DOHH2 (cell line): ENCODE data around the gene KRTAP10-6.

Experiments used
- H3F3A ChIP-seq: fragments of 200-600 bp; sonication (generic), shearing (Covaris generic); 2 replicates; pipeline ENCODE4 v1.6.0; 2016; ENCODE audit warnings: antibody characterized with exemption, mild to moderate bottlenecking; ENCODE audit not compliant: control insufficient read depth, insufficient read depth
- H3K27ac ChIP-seq: fragments of 200-600 bp; sonication (generic); 2 replicates; pipeline ENCODE4 v1.5.1; 2014; ENCODE audit warnings: low read depth, mild to moderate bottlenecking, low read length, moderate library complexity
- H3K27me3 ChIP-seq: fragments of 200-600 bp; sonication (generic); 2 replicates; pipeline ENCODE4 v1.6.1; 2014; ENCODE audit warnings: mild to moderate bottlenecking, low read length, mixed read lengths; ENCODE audit not compliant: control insufficient read depth
- H3K36me3 ChIP-seq: fragments of 200-600 bp; sonication (generic); 2 replicates; pipeline ENCODE4 v1.6.1; 2014; ENCODE audit warnings: mild to moderate bottlenecking, low read length, moderate library complexity, mixed read lengths; ENCODE audit not compliant: control insufficient read depth
- H3K4me1 ChIP-seq: fragments of 200-600 bp; sonication (generic); 2 replicates; pipeline ENCODE4 v1.6.1; 2014; ENCODE audit warnings: mild to moderate bottlenecking, low read length, mixed read lengths; ENCODE audit not compliant: control insufficient read depth
- H3K4me2 ChIP-seq: fragments of 200-600 bp; sonication (generic); 2 replicates; pipeline ENCODE4 v1.6.0; 2014; ENCODE audit warnings: mild to moderate bottlenecking, low read length, moderate library complexity
- H3K4me3 ChIP-seq: fragments of 200-600 bp; sonication (generic); 2 replicates; pipeline ENCODE4 v1.5.1; 2014; ENCODE audit warnings: mild to moderate bottlenecking, low read length, mixed read lengths
- H3K79me2 ChIP-seq: fragments of 200-600 bp; sonication (generic); 2 replicates; pipeline ENCODE4 v1.6.1; 2014; ENCODE audit warnings: mild to moderate bottlenecking, low read length, mixed read lengths; ENCODE audit not compliant: control insufficient read depth
- H3K9me2 ChIP-seq: fragments of 200-600 bp; sonication (generic); replicated peaks from 2 replicates; pipeline ENCODE4 v1.6.1; 2014; ENCODE audit warnings: mild to moderate bottlenecking, low read length, mixed read lengths; ENCODE audit not compliant: control insufficient read depth
- H3K9me3 ChIP-seq: fragments of 200-600 bp; sonication (generic); 2 replicates; pipeline ENCODE4 v1.6.1; 2014; ENCODE audit warnings: antibody characterized with exemption, low read length, mixed read lengths; ENCODE audit not compliant: control insufficient read depth, insufficient read depth
- H4K20me1 ChIP-seq: fragments of 200-600 bp; sonication (generic); 2 replicates; pipeline ENCODE4 v1.6.0; 2014; ENCODE audit warnings: low read depth, mild to moderate bottlenecking, antibody characterized with exemption, low read length, moderate library complexity; ENCODE audit not compliant: control insufficient read depth, insufficient read depth
- EZH2phosphoT487 ChIP-seq: fragments of 200-600 bp; sonication (generic); IDR thresholded peaks from 2 replicates; pipeline ENCODE4 v1.6.1; 2017; ENCODE audit warnings: borderline replicate concordance, mild to moderate bottlenecking, antibody characterized with exemption, low read length, moderate library complexity, mixed read lengths
- TF ChIP-seq, protein P1 (sequence below): fragments of 200-600 bp; sonication (generic); IDR thresholded peaks from one replicate; pipeline ENCODE4 v1.5.1; 2014; ENCODE audit warnings: antibody characterized with exemption, mild to moderate bottlenecking, low read depth, low read length; ENCODE audit not compliant: poor library complexity, severe bottlenecking

KRTAP10-6 gene

GRCh38 chr21:44637018-44637850 lies 44.9 kb upstream of the KRTAP10-6 start, which contains the start of gene KRTAP10-10:
Gene KRTAP10-10, plus strand, starts transcription at chr21:44637356. Its CDS starts 62 bp downstream, at chr21:44637418.
- no peaks in the 10 kb centered on the region for H3K4me1 ChIP-seq
- no peak within 1 kb of the TSS for H3K4me3 ChIP-seq
- H3K4me2 ChIP-seq: no peak within 1 kb of the TSS
- H3F3A ChIP-seq: no peaks in the 10 kb centered on the region
- no peaks in the 10 kb centered on the region for H3K79me2 ChIP-seq
- no peaks in the 10 kb centered on the region for H3K27me3 ChIP-seq
- no peak within 1 kb of the TSS for H3K27ac ChIP-seq
- no peaks in the 10 kb centered on the region for H3K36me3 ChIP-seq
- peaks cover 2% of the 10 kb centered on the region; the same call in 1 of the 2 replicates for H3K9me3 ChIP-seq
- H4K20me1 ChIP-seq: no peaks in the 10 kb centered on the region
- no peaks in the 10 kb centered on the region for H3K9me2 ChIP-seq
- TF ChIP-seq, protein P1, sequence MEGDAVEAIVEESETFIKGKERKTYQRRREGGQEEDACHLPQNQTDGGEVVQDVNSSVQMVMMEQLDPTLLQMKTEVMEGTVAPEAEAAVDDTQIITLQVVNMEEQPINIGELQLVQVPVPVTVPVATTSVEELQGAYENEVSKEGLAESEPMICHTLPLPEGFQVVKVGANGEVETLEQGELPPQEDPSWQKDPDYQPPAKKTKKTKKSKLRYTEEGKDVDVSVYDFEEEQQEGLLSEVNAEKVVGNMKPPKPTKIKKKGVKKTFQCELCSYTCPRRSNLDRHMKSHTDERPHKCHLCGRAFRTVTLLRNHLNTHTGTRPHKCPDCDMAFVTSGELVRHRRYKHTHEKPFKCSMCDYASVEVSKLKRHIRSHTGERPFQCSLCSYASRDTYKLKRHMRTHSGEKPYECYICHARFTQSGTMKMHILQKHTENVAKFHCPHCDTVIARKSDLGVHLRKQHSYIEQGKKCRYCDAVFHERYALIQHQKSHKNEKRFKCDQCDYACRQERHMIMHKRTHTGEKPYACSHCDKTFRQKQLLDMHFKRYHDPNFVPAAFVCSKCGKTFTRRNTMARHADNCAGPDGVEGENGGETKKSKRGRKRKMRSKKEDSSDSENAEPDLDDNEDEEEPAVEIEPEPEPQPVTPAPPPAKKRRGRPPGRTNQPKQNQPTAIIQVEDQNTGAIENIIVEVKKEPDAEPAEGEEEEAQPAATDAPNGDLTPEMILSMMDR: no peak
- TF ChIP-seq EZH2phosphoT487: no peak

GRCh38 chr21:44636209-44637017 lies 44.1 kb upstream of the KRTAP10-6 start:
- no peak for TF ChIP-seq EZH2phosphoT487
- TF ChIP-seq, protein P1: no peak
- H3F3A ChIP-seq: no peaks in the 10 kb centered on the region
- H3K9me3 ChIP-seq: peaks cover 5% of the 10 kb centered on the region; the same call in 1 of the 2 replicates
- no peaks in the 10 kb centered on the region for H3K4me1 ChIP-seq
- no peak overlapping the region for H3K4me3 ChIP-seq
- H3K27me3 ChIP-seq: no peaks in the 10 kb centered on the region
- no peaks in the 10 kb centered on the region for H3K36me3 ChIP-seq
- no peaks in the 10 kb centered on the region for H3K9me2 ChIP-seq
- H3K79me2 ChIP-seq: no peaks in the 10 kb centered on the region
- no peaks in the 10 kb centered on the region for H4K20me1 ChIP-seq
- H3K27ac ChIP-seq: no peak overlapping the region
- H3K4me2 ChIP-seq: no peak overlapping the region

- Histone ChIP-seq H3K4me1 (peaks cover 12% of the 10 kb centered on the region), H4K20me1 (no peaks in the 10 kb centered on the region), H3K79me2 (no peaks in the 10 kb centered on the region), H3K4me3 (no peak overlapping the region), H3K9me3 (peaks cover 34% of the 10 kb centered on the region), H3K27me3 (no peaks in the 10 kb centered on the region), H3F3A (no peaks in the 10 kb centered on the region), H3K9me2 (no peaks in the 10 kb centered on the region), H3K4me2 (no peak overlapping the region), H3K27ac (no peak overlapping the region), H3K36me3 (no peaks in the 10 kb centered on the region)
- TF ChIP-seq EZH2phosphoT487: no peak
- TF ChIP-seq, protein P1: no peak
Observed at GRCh38 chr21:44632067-44632466, 39.8 kb upstream of the KRTAP10-6 start.
